Stimulated activated CD4-positive, alpha-beta T cell treated with anti-CD3 and anti-CD28 coated beads, Interleukin-2, amount 100 ng/mL, for 24 hours (primary cell): ENCODE measurements around the gene HMOX2.

Source experiments
- DNase-seq, 2 donors: peaks; one replicate each; pipeline ENCODE4 v3.0.0-alpha.2; 2020

Gene HMOX2, protein sequence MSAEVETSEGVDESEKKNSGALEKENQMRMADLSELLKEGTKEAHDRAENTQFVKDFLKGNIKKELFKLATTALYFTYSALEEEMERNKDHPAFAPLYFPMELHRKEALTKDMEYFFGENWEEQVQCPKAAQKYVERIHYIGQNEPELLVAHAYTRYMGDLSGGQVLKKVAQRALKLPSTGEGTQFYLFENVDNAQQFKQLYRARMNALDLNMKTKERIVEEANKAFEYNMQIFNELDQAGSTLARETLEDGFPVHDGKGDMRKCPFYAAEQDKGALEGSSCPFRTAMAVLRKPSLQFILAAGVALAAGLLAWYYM

DNA sequence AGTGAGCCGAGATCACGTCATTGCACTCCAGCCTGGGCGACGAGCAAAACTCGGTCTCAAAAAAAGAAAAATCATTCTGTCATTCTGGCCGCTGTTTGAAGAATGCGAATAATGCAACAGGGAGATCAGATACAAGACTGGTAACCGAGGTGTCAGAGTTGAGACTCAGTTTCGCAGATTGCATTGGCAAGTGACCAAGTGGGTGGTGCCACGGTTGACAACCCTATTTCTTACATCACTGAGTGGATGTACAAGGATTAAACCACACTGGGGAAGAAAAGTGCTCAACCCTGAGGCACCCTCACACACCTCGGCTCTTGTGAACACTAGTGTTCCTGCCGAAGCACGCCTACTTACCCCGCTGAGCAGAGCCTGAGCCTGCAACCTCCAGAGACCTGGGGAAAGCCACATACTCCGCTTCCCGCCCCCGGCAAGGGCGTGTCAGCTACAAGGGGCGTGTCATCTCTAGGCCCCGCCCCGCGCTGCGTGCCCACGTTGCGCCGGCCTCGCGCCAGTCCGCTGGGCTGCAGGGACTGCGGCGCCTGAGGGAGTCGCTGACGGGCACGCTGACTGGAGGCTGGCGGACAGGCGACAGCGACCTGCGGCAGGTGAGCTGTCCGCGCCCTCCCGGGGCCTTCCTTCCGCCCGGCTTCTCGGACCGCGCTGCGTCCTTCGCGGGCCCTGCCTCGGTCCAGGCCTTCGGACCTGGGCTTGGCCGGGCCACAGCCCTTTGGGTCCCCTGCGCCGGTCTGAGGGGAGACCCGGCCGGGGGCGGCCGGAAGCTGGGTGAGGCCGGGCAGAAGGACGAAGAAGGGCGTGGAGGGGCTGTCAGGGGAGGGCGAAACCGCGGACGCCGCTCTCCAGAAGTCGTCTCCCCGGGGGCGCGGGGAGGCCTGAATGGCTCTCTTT, at the start of gene HMOX2:
Gene HMOX2, plus strand, starts transcription at position 519 of the 909 bp plus-strand sequence. CDS start 29,127 bp downstream, outside the sequence.
- DNase-seq: peak; percentile 93 to 96

DNA sequence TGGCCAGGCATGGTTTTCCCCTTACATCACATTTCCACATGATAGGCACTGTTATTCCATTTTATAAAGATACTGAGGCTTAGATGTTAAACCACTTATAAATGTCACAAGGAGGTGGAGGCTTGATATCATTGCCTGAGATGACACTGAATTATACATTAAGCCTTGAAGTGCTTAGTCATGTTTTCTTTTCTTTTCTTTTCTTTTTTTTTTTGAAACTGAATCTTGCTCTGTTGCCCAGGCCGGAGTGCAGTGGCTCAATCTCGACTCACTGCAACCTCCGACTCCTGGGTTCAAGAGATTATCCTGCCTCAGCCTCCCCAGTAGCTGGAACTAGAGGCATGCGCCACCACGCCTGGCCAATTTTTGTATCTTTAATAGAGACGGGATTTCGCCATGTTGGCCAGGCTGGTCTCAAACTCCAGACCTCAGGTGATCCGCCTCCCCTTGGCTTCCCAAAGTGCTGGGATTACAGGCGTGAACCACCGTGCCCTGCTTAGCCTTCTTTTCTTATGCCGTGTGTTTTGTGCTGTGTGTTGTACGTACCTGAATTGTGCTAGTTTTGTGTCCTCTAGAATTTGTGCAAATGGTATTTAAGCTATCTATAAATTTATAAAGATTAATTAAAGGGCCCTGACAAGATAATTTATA, 49.4 kb upstream of the HMOX2 start:
- DNase-seq: no peak

DNA sequence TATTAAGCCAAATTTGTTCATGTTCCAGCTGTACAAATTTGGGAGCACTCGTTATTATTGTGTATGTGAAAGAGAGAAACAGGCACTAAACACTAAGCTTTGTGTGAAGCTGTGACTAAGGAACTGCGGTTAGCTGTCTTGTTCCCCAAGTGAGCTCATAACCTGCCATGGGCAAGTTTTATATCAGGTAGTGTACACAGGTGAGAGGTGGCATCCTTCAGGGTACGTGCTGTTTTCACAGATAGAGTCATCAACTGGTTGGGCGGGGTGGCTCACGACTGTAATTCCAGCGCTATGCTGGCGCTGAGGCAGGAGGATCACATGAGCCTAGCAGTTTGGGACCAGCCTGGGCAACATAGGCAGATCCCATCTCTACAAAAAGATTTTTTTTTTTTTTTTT, 47.7 kb upstream of the HMOX2 start:
- no peak for DNase-seq

- no peak for DNase-seq
Observed at GRCh38 chr16:4431023-4431422, 45.2 kb upstream of the HMOX2 start.

DNA sequence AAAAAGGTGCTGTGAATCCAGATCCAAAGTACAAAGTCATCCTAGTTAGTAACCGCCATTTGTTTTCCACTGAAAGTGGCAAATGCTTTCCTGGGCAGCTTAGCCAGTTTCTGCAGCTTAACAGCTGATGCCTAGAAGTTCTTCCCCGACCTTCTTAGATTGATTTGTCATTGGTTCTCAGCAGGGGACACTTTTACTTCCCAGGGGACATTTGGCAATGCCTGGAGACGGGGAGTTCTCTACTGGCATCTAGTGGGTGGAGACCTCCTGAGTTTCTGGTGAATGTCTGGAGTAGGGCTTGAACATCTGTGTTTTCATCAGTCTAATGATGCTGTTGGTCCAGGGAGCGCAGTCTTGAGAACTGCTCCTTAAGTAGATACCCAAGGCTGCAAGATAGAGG, 43.0 kb upstream of the HMOX2 start:
- DNase-seq: no peak

GRCh38 chr16:4433914-4434787, 42.0 kb upstream of the HMOX2 start:
- no peak for DNase-seq

GRCh38 chr16:4435337-4436067, 40.7 kb upstream of the HMOX2 start:
- DNase-seq: no peak

DNA sequence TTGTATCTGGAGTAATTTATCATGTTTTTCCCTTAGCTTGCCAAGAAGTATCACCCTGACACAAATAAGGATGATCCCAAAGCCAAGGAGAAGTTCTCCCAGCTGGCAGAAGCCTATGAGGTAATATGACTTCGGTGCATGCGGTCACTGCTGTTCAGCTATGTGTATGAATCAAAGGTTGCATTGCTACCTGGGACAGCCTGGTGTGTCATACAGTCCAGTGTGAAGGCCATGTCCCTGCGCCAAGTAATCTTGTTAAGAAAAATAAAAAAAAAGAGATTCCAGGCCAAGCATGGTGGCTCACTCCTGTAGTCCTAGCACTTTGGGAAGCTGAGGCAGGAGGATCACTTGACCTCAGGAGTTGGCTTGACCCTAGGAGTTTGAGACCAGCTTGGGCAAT, 38.8 kb upstream of the HMOX2 start:
- DNase-seq: no peak

DNA sequence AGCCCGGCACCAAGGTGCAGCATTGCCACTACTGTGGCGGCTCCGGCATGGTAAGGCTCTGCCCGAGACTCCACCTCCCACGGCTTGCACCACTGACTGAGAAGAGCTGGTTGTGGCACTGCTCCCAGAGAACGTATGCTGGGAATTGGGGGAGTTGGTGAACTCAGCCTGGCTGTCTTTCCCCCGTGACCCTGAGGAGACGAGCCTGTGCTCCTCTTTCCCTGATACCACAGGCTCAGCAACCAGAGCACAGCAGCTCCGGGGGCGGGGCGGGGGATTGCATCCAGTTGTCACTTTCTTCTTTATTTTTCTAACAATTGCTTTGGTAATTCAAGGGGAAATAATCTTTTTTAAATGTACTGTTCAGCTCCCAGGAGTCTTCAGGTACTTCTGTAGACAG, 33.8 kb upstream of the HMOX2 start:
- DNase-seq: no peak

DNA sequence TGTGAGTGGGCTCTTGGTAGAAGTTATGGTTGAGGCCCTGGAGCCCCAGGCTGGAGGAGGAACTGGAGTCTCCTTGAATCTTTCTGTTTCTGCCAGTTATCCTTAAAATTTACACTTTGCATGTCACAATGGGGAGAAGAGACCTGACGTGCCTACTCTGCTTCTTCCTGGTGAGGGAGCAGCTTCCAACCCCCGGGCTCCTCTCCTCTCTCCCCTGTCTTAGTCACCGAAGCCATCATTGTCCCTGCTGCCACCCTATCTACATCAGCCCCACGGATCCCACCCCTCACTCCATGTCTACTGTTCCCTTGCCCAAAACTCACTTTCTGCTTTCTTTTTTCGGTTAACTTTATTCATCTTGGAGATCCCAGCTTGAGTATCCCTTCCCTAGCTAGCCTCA, 32.9 kb upstream of the HMOX2 start:
- DNase-seq: no peak

- DNase-seq: no peak
Observed at GRCh38 chr16:4443986-4444385, 32.2 kb upstream of the HMOX2 start.

GRCh38 chr16:4450430-4450829, 25.8 kb upstream of the HMOX2 start:
- no peak for DNase-seq

DNA sequence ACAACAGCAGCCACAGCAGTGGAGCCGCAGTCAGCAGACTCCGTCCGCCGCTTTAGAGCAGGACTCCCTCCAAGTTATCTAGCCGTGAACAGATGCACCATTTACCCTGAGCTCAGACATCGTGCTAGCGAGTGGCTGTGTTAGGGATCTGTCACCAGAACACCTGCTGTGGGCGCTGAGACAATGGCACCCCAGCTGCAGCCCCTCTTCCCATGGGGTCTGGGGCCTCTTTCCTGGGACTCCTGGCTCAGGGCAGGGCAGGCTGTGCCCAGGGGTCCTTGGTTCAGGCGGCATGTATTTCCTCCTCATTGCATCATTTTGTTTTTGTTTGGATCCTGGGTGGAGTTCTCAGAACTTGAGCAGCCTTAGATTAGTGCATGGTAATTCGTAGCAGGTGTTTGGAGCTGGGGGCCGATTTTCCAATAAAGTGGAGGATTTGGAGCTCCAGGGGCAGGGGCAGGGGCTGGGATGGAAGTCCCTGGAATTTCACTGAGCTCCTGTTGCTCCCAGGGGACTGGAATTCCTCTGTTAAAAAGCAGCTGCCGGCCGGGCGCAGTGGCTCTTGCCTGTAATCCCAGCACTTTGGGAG, 25.2 kb upstream of the HMOX2 start:
- DNase-seq: no peak

GRCh38 chr16:4452674-4453073, 23.5 kb upstream of the HMOX2 start:
- no peak for DNase-seq

GRCh38 chr16:4454623-4455022, 21.6 kb upstream of the HMOX2 start:
- no peak for DNase-seq

- no peak for DNase-seq
Observed at GRCh38 chr16:4455081-4455480, 21.1 kb upstream of the HMOX2 start.

- no peak for DNase-seq
Observed at GRCh38 chr16:4455951-4456350, 20.2 kb upstream of the HMOX2 start.

DNA sequence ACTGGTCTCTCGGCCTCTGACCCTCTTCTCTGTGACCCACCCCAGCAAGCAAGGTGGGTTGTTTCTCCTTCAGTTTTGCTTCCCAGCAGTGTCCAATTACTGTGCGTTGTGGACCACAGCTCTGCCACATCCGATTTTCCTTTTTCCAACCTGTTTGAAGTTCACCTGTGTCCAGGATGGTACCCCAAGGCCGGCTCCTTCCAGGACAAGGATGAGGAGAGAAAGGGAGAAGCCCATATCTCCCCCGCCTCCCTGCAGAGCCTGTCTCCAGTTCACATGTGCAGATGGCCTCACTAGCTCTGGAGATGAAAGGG, 15.3 kb upstream of the HMOX2 start:
- no peak for DNase-seq

DNA sequence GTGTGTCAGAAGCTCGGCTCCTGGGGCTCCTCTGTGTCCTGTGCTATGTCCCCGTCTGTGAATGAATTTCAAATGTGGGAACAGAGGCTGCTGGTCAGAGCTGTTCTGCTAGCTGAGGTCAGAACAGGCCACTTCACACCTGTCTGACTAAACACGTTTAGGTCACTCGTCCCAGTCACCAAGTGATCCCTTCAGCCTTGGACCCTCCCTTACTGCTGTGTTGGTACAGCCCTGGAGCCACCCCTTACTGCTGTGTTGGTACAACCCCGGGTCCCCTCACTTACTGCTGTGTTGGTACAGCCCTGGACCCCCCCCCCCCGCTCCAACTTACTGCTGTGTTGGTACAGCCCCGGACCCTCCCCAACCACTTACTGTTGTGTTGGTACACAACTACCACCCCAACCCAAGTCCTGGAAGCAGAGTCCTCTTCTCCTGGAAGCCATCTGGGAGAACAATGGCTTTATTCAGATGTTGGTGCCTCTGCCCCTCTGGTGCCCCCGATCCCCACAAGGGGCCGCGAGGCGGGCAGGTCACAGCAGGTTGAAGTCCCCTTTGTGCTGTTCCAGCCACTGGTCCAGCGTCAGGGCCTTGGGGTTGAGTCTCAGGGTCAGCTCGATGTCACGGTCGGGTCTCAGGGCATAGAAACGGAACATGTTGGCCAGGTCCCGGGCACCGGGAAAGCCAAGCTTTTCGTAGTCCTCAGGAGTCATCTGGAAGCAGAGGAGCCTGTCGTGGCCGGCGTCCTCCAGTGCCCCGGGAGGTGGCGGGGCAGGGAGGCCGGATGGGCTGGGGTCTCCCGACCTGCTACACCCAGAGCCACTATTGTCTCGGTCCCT, 14.7 kb upstream of the HMOX2 start:
- DNase-seq: no peak

- no peak for DNase-seq
Observed at GRCh38 chr16:4463522-4464163, 12.6 kb upstream of the HMOX2 start.
